A549 (cell line): Measurements from ENCODE around the gene HERC2.

ENCODE experiments used
- CHD2 ChIP-seq: fragments of 150-350 bp; IDR thresholded peaks from 2 replicates; pipeline ENCODE4 v1.6.1; 2014; ENCODE audit warnings: low read length; ENCODE audit not compliant: partially characterized antibody
- CHD4 ChIP-seq: fragments of 200-600 bp; sonication (generic); IDR thresholded peaks from 2 replicates; pipeline ENCODE4 v1.6.1; 2016; ENCODE audit warnings: antibody characterized with exemption, mild to moderate bottlenecking, borderline replicate concordance
- FOSB ChIP-seq: fragments of 250-450 bp; sonication (Bioruptor Pico); IDR thresholded peaks from 2 replicates; pipeline ENCODE4 v1.5.0; 2020; ENCODE audit warnings: mild to moderate bottlenecking, moderate library complexity
- HDAC2 ChIP-seq: fragments of 200-600 bp; sonication (generic); IDR thresholded peaks from 2 replicates; pipeline ENCODE4 v1.6.1; 2016
- JUNB ChIP-seq: fragments of >200 bp; sonication (Bioruptor Twin); formaldehyde crosslinking; IDR thresholded peaks from 2 replicates; pipeline ENCODE4 v1.6.1; 2016
- MAZ ChIP-seq: fragments of 150-350 bp; IDR thresholded peaks from 2 replicates; pipeline ENCODE4 v1.6.1; 2014; ENCODE audit warnings: antibody characterized with exemption, low read depth, low read length, borderline replicate concordance
- NR3C1 ChIP-seq: fragments of >200 bp; sonication (Bioruptor Twin); formaldehyde crosslinking; IDR thresholded peaks from 3 replicates; pipeline ENCODE4 v1.6.1; 2017
- REST ChIP-seq: fragments of 200-600 bp; sonication (generic); IDR thresholded peaks from 2 replicates; pipeline ENCODE4 v1.6.1; 2016; ENCODE audit warnings: antibody characterized with exemption, mild to moderate bottlenecking, moderate library complexity
- SREBF2 ChIP-seq: fragments of 450-650 bp; IDR thresholded peaks from 2 replicates; pipeline ENCODE4 v1.6.1; 2014; ENCODE audit warnings: mild to moderate bottlenecking, moderate library complexity
- TF ChIP-seq, protein P1 (sequence below): fragments of >200 bp; sonication (Bioruptor Twin); formaldehyde crosslinking; IDR thresholded peaks from 3 replicates; pipeline ENCODE4 v1.5.1; 2016

GRCh38 chr15:28129231-28129848, 192.6 kb downstream of the HERC2 start:
- TF ChIP-seq, protein P1, sequence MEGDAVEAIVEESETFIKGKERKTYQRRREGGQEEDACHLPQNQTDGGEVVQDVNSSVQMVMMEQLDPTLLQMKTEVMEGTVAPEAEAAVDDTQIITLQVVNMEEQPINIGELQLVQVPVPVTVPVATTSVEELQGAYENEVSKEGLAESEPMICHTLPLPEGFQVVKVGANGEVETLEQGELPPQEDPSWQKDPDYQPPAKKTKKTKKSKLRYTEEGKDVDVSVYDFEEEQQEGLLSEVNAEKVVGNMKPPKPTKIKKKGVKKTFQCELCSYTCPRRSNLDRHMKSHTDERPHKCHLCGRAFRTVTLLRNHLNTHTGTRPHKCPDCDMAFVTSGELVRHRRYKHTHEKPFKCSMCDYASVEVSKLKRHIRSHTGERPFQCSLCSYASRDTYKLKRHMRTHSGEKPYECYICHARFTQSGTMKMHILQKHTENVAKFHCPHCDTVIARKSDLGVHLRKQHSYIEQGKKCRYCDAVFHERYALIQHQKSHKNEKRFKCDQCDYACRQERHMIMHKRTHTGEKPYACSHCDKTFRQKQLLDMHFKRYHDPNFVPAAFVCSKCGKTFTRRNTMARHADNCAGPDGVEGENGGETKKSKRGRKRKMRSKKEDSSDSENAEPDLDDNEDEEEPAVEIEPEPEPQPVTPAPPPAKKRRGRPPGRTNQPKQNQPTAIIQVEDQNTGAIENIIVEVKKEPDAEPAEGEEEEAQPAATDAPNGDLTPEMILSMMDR = no peak
- TF ChIP-seq MAZ = no peak
- TF ChIP-seq SREBF2 = no peak
- no peak for TF ChIP-seq JUNB
- TF ChIP-seq NR3C1 = no peak
- TF ChIP-seq FOSB (CRISPR knock-in tag) = no peak
- no peak for TF ChIP-seq CHD2
- no peak for TF ChIP-seq HDAC2
- TF ChIP-seq CHD4 = no peak
- TF ChIP-seq REST = no peak
